ENCODE measurements around the gene SPATS2L.

Gene SPATS2L

GRCh38 chr2:200297100-200297499 lies 9.4 kb upstream of the SPATS2L start:
- no peak for DNase-seq (ENCODE audit: low spot score)

DNA sequence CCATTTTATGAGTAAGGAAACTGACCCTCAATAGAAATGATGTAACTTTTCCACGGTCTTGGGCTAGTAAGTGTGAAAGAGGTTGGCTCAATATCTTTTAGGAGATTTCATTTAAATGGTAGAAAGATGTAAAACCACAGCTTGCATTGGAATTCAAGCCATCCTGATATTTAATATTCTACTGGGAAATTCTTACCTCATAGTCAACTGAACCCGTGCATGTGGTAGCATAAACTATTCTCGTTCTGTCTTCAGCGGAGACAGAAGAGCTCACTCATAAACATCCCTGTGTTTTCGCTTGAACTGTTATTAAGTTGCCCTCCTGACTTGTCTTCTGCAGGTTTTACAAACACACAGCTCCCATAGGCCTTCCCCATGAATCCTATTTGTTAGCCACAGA lies 8.5 kb upstream of the SPATS2L start:
- no peak for DNase-seq (ENCODE audit: low spot score)

GRCh38 chr2:200298816-200299215 lies 7.7 kb upstream of the SPATS2L start:
- DNase-seq (ENCODE audit: low spot score) = no peak

GRCh38 chr2:200300065-200300464 lies 6.4 kb upstream of the SPATS2L start:
- no peak for DNase-seq (ENCODE audit: low spot score)

GRCh38 chr2:200300638-200301314 lies 5.7 kb upstream of the SPATS2L start:
- no peak for DNase-seq (ENCODE audit: low spot score)

- DNase-seq (ENCODE audit: low spot score) = no peak
These were observed 4.3 kb upstream of the SPATS2L start for GRCh38 chr2:200301953-200302858.

GRCh38 chr2:200302940-200303727 lies 3.4 kb upstream of the SPATS2L start:
- DNase-seq (ENCODE audit: low spot score) = no peak

GRCh38 chr2:200305797-200306195 lies 697 bp upstream of the SPATS2L start:
- DNase-seq (ENCODE audit: low spot score) = no peak

DNA sequence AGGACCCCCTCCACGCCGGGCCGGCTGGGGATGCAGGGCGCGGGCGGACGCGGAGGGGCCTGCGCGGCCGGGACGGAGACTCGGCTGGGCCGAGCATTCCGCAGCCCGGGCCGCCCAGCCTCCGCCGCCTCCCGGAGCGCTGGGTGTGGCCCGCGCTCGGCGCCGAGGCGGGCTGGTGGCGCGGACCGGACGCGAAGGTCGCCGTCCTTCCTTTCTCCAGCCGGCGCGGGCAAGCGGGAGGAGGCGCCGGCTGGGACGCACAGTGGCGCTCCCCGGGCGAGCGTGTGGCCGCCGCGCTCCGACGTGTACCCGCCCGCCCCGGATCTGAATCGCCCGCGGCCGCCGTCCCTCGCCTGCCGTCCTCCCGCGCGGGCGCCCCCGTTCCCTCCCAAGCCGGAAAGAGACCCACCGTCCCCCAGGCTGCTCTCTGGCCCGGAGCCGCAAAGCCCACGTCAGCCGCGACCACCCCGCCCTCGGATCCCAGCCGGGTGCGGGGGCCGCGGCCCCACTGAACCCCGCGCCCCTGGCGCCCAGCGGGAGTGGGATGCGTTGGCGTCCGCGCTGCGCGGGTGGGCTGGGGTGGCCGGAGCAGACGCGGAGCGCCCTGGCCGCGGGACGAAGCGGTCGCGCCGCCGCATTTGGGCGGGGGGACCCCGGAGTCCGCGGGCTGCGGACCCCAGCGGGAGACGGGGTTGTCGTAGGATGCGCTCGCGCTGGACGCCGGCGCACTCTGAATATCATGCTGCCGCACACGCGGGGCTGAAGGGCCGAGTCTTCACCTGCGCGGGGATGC lies 634 bp downstream of the SPATS2L start:
- DNase-seq (ENCODE audit: low spot score) = no peak

DNA sequence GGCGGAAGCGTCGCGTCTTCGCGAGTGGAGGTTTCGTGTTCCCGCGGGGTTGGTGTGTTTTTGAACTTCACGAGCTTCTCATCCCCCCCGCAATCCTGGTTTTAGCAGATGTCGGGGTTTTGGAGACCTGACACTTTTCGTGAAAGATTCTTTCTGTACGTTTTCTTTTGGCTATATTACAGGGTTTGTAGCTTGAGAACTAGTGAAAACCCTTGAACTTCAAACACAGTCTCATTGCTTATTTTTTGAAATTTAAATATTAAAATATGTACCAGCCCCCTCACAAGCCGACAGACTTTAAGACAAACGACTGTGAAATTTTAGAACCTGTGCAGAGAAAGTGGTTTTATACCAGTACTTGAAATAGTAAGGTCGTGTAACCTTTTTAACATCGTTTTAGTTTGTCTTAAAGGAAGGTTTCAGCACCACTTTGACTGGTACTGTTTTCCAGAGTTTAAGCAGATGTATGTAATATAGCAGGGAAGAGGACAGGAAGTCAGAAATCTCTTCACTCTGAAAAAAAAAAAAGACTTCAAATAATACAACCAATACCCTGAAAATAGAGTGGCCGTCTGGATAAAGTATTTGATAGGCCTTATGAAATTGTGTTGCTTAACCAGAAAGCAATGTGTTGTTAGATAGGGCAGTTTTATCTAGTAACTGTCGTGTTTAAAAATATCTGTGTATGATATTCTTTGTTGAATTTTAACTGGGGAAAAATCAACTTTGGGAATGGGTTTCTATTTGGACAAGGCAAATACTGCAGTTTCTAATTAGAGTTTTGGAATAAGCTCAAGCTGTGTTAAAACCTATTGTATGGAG lies 1.4 kb downstream of the SPATS2L start:
- no peak for DNase-seq (ENCODE audit: low spot score)

DNA sequence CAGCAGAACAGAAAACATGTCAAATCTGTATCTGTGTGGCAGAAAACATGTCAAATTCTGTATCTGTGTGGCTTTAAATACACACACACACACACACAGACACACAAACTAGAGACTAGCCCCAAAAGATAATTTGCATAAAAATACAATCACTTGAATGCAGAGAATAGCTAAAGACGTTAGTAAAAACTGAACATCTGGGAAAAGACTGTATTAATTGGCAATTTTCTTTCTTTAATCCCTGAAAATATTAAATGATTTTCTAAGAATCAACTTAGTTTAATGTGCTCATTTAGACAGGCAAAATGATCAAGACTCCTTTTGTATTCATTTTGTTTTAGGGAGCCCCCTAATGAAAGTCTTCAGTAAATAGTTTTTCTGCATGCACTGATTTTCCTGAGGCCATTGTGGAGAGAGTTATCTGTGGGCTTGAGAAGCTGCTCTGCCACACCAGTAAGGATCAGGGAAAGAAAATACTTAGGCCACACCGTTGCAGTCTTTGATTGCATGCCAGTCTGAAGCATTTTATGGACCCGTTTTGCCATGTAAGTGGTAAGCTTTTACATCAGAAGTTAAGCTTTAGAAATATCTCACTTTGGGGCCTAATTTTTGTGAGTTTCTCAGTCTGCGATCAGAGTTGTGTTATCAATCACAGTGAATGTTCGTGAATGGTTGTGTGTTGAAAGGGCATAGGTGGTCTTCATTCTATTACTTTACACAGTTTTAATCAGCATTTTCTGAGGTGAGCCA lies 2.2 kb downstream of the SPATS2L start:
- no peak for DNase-seq (ENCODE audit: low spot score)

GRCh38 chr2:200309296-200310049 lies 3.0 kb downstream of the SPATS2L start:
- no peak for DNase-seq (ENCODE audit: low spot score)

DNA sequence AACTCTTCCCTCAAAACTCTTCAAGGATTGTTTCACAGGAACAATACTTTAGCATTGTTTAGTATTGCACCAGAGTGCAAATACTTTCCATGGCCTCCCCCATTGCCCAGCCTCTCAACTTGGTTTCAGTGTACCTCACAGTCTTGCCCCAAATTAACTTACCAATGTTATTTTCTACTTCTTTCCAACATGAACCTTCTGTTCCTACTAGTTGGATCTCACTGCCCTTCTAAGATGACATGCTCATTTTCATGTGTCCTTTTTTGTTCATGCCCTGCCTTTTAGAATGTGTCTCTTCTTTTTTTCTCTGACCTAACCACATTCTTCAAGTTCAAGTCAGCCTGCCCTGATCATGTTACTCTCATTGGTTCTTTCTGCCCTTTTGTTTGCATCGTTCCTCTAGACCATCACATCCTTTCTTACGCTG lies 4.1 kb downstream of the SPATS2L start:
- no peak for DNase-seq (ENCODE audit: low spot score)

- no peak for DNase-seq (ENCODE audit: low spot score)
These were observed 4.6 kb downstream of the SPATS2L start for GRCh38 chr2:200311139-200311538.

- DNase-seq (ENCODE audit: low spot score) = no peak
These were observed 8.6 kb downstream of the SPATS2L start for GRCh38 chr2:200314976-200315567.

GRCh38 chr2:200317975-200318374 lies 11.5 kb downstream of the SPATS2L start:
- DNase-seq (ENCODE audit: low spot score) = no peak

- DNase-seq (ENCODE audit: low spot score) = no peak
These were observed 12.5 kb downstream of the SPATS2L start for GRCh38 chr2:200318940-200319435.

GRCh38 chr2:200319548-200320337 lies 13.2 kb downstream of the SPATS2L start:
- no peak for DNase-seq (ENCODE audit: low spot score)

Measured in putamen (tissue), 1 donor.